Limb (tissue), 2 donors: Measurements from ENCODE around the gene MPC1L.
A peak's percentile ranks its signal among the peaks of the same experiment; 100 is the strongest.
"Not testable (repeated sequence)": the region's sequence is repeated elsewhere in the genome, so short reads cannot be mapped to it uniquely, and the experiment has no call there.

Experiments
- DNase-seq, 2 donors: peaks; one replicate each; pipeline ENCODE4 v3.0.0-alpha.2; 2016; ENCODE audit errors: extremely low spot score in 2 of 2

MPC1L gene

DNA sequence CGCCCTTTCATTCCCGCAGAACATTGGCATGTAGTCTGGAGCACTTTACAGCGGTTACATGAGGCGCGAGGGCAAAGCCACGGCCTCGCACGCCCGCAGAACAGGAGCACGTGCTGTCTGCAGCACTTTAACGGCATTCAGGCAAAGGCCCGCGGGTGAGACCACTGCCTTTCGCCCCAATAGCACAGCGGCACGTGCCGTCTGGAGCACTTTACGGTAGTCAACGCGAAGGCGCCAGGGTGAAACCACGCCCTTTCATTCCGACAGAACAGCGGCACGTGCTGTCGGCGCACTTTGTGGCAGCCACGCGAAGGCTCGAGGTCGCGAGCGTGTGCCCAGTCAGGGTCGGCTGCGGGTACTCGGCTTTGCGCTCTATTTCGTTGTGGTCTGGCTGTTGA, at the start of gene MPC1L:
Gene MPC1L (plus strand): TSS at position 290 of the 398 bp plus-strand sequence. CDS start 138 bp downstream, outside the sequence.
- no peak for DNase-seq

DNA sequence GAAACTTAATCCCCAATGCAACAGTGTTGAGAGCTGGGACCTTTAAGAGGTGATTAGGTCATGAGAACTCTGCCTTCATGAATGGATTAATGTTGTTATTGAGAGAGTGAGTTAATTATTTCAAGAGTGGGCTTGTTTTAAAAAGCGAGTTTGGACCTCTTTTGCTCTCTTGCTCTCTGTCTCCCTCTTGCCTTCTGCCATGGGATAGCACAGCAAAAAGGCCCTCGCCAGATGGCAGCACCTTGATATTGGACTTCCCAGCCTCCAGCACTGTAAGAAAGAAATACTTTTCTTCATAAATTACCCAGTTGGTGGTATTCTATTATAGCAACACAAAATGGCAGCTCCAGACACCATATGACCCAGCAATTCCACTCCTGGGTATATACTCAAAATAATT, 49.5 kb upstream of the MPC1L start:
- DNase-seq: no peak

DNA sequence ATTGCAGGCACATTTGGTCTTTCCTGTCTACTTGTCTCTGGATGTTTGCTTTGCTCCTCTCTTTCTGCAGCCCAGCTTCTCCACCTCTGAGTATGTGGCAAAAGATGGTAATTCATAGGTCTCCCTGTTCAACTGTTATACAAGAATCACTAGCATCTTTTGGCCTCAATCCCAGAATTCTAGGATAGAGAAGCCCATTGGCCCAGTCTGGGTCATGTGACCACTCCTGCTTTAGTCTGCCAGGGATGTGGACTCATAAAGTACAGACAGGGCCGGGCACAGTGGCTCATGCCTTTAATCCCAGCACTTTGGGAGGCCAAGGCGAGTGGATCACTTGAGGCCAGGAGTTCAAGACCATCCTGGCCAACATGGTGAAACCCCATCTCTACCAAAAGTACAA, 47.8 kb upstream of the MPC1L start:
- DNase-seq: not testable (repeated sequence)

DNA sequence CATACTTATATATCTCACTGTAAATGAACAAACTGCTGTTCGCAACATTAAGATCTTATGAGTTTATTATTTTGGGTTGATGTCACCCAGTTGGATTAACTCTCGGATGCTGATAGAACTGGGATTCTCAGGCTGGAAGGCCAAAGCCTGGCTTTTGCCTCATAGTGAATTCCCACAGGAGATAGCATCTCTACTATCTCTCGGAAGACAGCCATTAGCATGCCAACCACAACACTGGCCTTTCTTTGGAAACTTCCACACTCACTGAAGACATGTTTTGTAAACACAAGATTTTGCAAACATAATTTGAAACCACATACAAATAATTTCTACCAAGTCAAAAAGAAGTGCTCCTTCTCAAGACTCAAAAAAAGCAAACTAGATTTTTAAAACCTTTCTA, 46.9 kb upstream of the MPC1L start:
- DNase-seq: no peak

DNA sequence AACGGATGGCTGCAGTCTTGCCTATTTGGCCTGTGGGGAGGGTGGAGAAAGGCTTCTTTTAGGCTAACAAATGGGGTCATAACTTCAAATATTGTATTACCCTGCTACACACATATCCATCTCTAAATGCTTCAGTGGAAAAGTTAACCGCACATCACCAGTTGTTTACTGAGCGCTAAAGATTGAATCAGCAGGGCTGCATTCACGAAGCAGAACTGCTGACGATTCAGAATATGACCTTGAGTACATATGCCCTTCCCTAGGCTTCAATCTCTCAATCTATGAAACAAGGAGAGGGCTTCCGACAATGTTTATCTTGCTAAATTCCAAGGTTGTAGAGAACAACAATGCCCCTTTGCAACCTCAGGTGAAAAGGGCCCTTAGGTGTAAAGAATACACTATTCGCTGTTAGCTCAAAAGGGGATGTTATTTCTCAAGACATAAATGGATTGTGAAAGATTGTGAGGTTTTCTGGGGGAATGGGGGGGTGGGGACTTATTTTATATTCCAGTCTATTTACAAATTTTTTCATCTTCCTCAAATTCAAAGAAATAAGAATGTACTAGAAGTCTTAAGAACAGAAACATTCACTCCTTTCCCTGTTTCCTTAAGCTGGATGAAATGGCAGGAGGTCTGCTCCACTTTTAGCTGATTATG, 45.1 kb upstream of the MPC1L start:
- DNase-seq: no peak

DNA sequence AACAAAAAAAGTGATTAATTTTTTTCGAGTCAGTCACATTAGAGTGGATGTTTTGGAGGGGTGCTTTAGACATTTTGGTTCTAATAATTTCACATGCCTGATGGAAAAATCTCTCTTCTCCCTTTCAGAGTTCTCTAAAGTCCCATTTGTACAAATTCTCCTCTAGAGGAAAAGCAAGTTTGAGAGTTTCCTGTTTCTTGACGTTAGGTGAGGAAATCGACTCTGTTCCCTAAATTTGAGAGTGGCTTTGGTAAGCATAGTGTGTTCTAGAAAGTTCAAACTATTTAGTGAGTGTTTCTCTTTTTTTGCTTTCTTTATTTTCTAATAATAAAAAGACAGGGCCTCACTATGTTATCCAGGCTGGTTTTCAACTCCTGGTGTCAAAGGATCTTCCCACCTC, 44.1 kb upstream of the MPC1L start:
- DNase-seq: no peak

DNA sequence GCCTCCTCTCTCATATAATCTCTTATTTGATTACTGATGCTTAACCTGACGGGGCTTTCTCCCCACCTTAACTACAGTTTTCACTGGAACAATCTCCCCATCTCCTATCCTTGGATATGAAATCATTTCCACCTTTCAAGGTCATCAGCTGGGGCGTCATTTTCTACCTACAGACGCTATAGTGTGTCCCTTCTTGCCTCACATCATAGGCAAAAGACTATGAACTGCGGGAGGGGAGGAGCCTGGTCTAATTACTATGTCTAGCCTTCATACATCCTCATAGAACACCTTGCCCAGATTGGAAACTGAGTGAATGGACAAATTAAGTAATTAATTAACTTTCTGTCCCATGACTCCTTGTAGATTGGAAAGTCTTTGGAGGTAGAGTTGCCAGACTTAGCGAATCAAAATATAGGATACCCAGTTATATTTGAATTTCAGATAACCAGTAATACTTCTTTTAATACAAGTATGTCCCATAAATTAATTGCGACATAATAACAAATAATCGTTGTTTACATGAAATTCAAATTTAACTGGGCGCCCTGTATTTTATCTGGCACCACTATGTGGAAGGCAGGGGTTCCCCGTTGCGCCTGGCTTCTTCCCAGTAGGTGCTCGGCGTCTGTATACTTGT, 43.2 kb upstream of the MPC1L start:
- DNase-seq: no peak

DNA sequence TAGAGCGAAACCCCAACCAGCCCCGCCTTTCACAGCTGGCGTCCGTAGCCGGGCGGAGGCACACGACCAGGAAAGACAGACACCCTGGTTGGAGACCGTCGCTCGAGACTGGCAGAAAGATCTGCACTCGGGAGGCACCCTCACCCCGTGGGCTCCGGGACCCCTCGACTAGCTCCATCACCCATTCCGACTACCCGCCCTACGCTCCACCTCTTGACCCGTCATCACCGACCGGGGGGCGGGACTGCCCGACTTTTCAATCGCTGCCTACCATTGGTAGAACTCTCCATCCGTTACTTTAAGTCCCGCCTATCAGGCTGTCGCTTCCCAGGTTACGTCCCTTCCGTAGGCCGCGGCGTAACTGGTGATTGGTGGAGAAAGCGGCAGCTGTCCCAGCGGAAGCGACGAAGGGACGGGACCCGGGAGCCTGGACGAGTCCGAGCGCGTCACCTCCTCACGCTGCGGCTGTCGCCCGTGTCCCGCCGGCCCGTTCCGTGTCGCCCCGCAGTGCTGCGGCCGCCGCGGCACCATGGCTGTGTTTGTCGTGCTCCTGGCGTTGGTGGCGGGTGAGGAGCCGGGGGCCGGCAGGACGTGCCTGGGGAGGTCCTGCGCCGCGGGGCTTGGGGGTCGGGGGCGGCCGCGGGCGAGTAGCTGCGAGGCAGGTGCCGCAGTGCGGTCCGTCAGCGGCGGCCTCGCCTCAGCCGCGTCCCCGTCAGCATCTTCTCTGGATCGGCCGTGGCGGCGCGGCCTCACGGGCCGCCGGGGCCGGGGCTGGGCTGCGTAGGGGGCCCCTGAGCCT, 42.5 kb upstream of the MPC1L start, which contains the start of gene ATP6AP2:
Gene ATP6AP2 (plus strand): TSS at position 434 of the 799 bp plus-strand sequence. CDS start 96 bp downstream, at position 530.
- peak; percentile 90 to 91 for DNase-seq

DNA sequence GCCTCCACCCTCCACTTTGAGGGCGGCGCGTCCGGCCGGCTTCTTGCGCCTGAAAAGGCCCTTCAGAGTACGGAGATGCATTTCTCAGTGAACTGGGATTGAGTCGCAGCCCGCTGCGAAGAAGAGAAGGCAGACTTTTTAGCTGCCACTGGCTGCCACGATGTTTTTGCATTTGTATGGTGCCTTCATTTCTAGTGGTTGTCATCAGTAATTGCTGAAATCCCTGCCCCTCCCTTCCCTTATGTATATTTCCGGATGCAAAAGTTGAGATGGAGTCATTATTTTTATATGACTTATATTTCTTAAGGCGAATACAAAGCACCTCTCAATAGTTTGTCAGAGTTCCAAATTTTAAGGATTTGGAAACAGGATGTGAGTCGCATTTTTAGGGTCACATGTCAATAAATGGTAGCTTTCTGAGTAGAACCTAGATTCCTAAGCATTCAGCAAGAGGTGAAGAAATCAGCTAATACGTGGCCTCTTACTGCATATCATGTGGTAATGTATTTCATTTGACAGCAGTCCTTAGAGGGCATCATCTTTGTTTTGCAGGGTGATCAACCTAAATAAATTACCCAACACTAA, 41.8 kb upstream of the MPC1L start:
- no peak for DNase-seq

DNA sequence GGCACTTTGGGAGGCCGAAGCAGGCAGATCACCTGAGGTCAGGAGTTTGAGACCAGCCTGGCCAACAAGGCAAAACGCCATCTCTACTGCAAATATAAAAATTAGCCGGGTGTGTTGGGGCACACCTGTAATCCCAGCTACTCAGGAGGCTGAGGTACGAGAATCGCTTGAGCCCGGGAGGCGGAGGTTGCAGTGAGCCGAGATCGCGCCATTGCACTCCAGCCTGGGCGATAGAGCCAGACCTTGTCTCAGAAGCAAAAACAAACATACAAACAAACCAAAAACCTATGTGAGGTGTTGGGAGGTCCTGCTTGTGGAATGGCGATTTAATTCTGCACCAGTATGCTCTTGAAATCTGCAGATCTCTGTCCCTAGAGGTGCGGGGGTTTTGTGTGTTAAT, 41.0 kb upstream of the MPC1L start:
- not testable (repeated sequence) for DNase-seq

DNA sequence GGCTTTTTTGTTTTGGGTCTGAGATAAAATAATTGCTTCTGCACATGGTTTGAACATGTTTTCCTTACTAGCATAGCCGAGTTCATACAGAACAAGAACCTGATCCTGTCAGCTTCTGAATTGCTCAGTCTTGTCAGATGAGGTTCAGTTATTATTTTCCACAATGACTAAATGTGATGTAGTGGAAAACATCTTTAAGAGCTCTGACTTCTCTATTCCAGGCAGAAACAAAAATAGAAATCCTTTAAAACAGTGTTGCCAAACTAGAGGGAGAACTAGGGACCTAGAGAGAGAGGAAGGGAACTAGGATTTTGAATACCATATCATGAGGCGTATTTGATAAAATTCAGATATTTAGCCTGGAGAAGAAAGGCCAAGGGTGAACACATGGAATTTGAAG, 40.4 kb upstream of the MPC1L start:
- DNase-seq: no peak

DNA sequence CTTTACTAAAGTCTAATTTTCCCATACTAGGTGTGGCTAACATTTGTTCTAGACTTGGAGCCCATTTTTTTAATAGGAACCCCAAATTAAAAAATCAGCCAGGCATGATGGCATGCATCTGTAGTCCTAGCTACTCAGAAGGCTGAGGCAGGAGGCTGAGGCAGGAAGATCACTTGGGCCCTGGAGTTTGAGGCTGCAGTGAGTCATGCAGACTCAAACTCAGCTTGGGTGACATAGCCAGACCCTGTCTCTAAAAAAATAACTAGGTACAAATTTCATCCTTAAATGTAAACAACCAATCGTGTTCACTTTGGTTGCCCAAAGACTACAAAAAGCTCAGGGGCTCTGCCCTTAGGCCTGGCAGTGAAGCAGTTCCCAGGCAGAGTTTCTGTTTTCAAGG, 35.6 kb upstream of the MPC1L start:
- not testable (repeated sequence) for DNase-seq

DNA sequence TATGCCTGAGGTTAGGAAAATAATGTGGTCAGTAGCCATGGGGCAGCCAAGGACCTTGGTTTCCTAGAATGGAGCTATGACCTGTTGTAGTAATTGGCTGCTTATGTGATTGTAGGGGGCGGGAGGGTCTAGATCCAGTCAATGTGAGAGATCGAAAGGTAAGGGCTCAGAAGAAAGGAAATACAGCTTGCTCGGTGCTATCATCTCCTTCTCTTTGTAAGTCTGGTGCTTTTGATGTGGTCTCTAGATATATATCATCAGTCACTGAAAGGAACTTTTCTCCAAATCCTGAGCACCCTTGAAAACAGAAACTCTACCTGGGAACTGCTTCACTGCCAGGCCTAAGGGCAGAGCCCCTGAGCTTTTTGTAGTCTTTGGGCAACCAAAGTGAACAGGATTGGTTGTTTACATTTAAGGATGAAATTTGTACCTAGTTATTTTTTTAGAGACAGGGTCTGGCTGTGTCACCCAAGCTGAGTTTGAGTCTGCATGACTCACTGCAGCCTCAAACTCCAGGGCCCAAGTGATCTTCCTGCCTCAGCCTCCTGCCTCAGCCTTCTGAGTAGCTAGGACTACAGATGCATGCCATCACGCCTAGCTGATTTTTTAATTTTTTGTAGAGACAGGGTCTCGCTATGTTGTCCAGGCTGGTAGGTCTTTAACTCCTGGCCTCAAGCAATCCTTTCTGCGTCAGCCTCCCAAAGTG, 33.5 kb upstream of the MPC1L start:
- DNase-seq: not testable (repeated sequence)

DNA sequence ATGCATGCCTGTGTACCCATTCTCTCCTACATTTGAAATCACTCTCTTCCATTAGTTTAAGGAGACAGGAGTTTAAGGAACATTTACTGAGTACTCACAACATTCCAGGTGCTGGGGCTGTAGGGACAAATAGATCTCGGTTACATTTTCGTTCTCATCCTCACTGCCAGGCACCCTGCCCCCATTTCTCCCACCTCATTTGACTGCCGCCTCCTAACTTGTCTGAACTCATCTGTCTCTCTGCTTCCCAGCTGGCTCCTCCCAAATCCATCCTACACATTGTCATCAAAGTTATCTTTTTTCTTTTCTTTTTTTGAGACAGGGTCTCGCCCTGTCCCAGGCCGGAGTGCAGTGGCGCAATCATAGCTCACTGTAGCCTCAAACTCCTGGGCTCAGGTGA, 19.8 kb upstream of the MPC1L start:
- no peak for DNase-seq

DNA sequence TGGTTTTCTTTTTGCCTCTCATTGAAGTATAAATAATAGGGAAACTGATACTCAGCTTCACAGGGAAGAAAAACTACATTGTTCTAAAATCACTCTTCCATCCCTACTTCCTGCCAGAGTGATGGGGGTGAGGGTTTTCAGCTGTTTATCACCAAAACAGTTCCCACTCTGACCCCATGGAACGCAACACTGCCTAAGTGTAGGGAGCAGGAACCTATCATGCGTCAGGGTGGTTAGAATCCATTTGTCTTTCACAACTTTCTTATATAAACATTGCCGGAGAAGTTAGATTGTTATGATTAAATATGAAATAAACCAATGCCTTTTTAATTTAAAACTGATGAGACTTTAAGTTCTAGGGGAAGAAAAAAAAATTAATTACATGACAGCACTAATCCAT, 15.8 kb upstream of the MPC1L start:
- DNase-seq: no peak

DNA sequence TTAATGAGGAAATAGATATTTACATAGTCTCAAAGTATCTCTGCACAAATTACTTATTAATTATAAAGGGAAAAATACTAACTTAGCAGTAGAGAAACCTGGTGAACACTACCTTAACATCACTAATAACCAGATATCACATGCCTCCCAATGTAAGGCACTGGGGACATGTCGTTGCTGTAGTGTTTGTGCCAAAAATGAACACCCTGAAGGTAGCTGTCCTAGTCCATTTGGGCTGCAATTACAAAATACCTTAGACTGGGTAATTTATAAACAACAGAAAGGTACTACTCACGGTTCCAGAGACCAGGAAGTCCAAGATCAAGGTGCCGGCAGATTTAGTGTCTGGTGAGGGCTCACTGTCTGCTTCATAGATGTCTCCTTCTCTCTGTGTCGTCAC, 10.7 kb upstream of the MPC1L start:
- DNase-seq: no peak

DNA sequence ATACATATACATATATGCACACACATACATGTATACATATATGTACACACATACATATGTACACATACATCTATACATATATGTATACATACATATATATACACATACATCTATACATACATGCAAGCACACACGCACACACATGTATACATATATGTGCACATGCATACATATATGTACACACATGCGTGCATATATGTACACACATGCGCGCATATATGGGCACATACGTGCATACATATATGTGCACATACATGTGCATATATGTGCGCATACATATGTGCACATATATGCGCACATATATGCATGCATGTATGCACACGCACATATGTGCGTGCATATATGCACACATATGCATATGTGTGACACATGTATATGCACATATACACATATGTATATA, 7.3 kb upstream of the MPC1L start:
- DNase-seq: no peak

DNA sequence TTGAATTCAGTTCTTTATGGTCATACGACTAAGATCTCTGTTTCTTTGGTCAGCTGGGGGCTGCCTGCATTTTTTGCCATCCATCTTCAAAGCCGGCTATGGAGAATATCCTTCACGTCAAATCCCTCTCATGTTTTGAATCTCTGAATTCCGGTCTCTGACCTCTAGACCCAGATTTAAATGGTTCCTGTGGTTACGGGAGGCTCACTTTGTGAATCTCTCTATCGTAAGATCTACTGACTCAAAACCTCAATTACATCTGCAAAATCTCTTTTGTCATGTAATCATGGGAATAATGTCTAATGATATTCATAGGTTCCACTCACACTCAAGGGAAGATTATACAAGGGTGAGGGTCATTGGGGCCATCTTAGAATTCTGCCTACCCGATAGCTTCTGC, 5.7 kb upstream of the MPC1L start:
- no peak for DNase-seq

DNA sequence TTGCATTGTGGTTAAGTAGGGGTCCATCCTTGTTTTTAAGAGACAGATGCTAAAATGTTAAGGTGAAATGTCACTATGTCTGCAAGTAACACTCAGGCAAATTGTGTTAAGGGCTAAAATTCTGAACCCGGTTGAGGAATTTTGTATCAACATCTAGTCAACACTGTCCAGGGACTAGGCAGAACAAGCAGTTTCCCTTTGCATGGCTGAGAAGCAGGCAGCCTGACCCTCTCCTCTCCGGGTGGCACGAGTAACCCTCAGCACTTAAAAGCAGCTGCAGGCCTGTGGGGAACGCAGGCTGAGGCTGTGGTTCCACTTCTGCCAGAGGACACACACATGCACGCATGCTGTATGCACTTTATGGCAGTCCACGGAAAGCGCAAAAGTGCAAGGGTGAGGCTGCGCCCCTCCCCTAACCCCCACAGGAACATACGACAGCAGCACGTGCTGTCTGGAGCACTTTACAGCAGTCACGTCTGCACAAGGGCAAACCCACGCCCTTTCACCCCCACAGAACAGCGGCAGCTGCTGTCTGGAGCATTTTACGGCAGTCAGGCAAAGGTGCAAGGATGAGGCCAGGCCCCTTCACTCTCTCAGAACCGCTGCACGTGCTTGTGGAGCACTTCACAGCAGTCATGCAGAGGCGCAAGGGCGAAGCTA, 619 bp upstream of the MPC1L start:
- DNase-seq: no peak

DNA sequence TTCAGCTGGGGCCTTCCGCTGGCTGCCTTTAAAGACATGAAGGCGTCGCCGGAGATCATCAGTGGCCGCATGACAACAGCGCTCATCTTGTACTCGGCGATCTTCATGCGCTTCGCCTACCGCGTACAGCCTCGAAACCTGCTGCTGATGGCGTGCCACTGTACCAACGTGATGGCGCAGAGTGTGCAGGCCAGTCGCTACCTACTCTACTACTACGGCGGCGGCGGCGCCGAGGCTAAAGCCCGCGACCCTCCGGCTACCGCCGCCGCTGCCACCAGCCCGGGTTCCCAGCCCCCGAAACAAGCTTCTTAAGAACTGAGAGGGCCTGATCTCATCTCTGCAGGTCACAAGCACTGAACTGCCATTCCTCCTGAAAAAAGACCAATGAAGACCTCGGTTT, 437 bp downstream of the MPC1L start:
- DNase-seq: no peak

DNA sequence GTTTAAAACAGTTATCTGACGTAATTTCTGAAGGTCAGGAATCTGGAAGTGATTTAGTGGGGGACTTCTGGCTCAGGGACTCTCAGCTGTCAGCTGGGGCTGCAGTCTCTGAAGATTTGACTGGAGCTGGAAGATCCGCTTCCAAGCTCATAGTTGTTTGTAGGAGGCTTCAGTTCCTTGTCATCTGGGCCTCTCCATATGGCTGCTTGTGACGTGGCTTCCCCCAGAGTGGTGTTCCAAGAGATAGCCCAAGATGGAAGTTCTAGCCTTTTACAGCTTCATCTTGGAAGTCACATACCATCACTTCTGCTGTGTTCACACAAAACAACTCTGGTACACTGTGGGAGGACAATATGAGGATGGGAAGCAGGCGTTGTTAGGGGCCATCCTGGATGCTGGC, 2.1 kb downstream of the MPC1L start:
- DNase-seq: no peak
